Camera-type eye (tissue), 1 donor: ENCODE data around the gene BCORL1. TPM values are rescaled to one million over a fixed set of nuclear protein-coding genes. Genes with fewer than 3 reads are reported as not detected.

ENCODE experiments used
- total RNA-seq: library from RNA; depleted of rRNA; stranded (reverse); fragments of >200 nt; gene quantifications from one replicate; pipeline ENCODE4 v1.2.3, GENCODE V29; 2014

Gene BCORL1, protein sequence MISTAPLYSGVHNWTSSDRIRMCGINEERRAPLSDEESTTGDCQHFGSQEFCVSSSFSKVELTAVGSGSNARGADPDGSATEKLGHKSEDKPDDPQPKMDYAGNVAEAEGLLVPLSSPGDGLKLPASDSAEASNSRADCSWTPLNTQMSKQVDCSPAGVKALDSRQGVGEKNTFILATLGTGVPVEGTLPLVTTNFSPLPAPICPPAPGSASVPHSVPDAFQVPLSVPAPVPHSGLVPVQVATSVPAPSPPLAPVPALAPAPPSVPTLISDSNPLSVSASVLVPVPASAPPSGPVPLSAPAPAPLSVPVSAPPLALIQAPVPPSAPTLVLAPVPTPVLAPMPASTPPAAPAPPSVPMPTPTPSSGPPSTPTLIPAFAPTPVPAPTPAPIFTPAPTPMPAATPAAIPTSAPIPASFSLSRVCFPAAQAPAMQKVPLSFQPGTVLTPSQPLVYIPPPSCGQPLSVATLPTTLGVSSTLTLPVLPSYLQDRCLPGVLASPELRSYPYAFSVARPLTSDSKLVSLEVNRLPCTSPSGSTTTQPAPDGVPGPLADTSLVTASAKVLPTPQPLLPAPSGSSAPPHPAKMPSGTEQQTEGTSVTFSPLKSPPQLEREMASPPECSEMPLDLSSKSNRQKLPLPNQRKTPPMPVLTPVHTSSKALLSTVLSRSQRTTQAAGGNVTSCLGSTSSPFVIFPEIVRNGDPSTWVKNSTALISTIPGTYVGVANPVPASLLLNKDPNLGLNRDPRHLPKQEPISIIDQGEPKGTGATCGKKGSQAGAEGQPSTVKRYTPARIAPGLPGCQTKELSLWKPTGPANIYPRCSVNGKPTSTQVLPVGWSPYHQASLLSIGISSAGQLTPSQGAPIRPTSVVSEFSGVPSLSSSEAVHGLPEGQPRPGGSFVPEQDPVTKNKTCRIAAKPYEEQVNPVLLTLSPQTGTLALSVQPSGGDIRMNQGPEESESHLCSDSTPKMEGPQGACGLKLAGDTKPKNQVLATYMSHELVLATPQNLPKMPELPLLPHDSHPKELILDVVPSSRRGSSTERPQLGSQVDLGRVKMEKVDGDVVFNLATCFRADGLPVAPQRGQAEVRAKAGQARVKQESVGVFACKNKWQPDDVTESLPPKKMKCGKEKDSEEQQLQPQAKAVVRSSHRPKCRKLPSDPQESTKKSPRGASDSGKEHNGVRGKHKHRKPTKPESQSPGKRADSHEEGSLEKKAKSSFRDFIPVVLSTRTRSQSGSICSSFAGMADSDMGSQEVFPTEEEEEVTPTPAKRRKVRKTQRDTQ (N-terminal part only)
- total RNA-seq: 10.4 TPM

DNA sequence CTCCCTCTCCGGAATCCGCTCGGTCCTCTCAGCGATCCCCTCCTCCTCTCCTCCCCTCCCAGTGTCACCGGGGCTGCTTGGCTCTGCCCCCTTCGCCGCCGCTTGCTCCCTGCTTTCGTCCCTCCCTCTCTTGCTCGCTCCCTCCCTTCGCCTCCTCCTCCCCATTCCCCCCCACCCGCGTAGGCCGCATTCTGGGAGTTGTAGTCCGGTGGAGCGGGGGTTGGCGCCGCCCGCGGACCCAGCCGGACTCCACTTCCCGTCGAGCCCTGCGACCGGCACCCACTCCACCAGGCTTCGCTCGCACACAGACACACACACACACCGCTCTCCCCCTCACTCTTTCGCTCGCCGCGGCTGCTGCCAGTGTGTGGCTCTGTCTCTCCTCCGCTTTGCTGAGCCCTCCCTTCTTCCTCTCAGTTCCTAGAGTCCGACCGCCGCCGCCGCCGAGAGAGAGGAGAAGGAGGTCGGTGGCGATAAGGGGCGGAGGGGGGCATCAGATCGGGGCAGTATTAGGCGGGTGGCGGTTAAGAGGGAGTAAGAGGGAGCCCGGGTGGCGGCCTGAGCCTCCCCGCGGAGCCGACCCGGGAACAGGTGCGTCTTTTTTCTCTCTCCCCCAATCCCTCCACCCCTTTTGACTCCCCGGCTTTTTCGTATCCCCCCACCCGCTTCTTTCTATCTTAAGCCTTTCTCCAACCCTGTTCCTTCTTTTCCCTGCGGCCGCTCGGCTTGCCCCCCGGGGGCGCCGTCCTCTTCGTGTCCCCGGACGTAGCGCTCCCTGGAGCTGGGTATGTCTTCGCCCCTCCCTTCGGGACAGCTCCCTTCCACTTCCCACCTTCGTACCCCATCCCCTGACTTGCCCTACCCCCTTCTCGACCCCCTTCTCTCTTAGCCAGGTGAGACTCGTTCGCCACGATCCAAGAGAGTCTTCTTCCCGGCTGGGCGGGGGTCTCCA, at the start of gene BCORL1:
Gene BCORL1, plus strand, starts transcription at position 336 of the 952 bp plus-strand sequence. CDS start 22,597 bp downstream, outside the sequence.

Other genes starting within 250 kb of the BCORL1 start
- gene XPNPEP2, start 243.7 kb upstream of the BCORL1 start, total RNA-seq: 2.7 TPM
- gene SASH3, start 202.7 kb upstream of the BCORL1 start, total RNA-seq: 1.4 TPM
- 19.4 TPM for gene ZDHHC9, start 138.7 kb upstream of the BCORL1 start, total RNA-seq
- 14.1 TPM for gene UTP14A, start 76.5 kb upstream of the BCORL1 start, total RNA-seq
- gene ELF4, start 127.9 kb downstream of the BCORL1 start, total RNA-seq: 6.5 TPM
- gene AIFM1, start 183.2 kb downstream of the BCORL1 start, total RNA-seq: 20.5 TPM
- gene RAB33A, start 189.3 kb downstream of the BCORL1 start, total RNA-seq: 8.0 TPM